IMR-90 (cell line): ENCODE results near the gene CRTAC1. TPM values are rescaled to one million over a fixed set of nuclear protein-coding genes. Genes with fewer than 3 reads are reported as not detected.

ENCODE experiments used
- ATAC-seq: fragments of 200-7000 bp; cut with Tn5 transposase; 2 replicates; pipeline ENCODE4 v1.9.1; 2020; ENCODE audit warnings: low read depth, mild to moderate bottlenecking, moderate library complexity
- BruUV-seq: library from RNA; stranded (reverse); fragments of 400-500 nt; replicated peaks from 2 replicates; lab custom pipeline; 2021; lab: Mats Ljungman, UMichigan
- CTCF ChIA-PET: fragments of 300-600 bp; formaldehyde crosslinking; extraction: SDS; loops from one replicate; lab custom pipeline; 2021; ENCODE audit warnings: antibody characterized with exemption; lab: Yijun Ruan, JAX
- POLR2A ChIA-PET: fragments of 300-600 bp; sonication (Branson Sonifier 250); formaldehyde crosslinking; loops from one replicate; lab custom pipeline; 2022; ENCODE audit warnings: antibody characterized with exemption; ENCODE audit not compliant: unreplicated experiment; lab: Charles Lee
- DNase-seq: peaks from one replicate; pipeline ENCODE4 v3.0.0; 2013
- H2AFZ ChIP-seq: replicated peaks from 2 replicates; pipeline ENCODE3; 2013; ENCODE audit warnings: low read length, mild to moderate bottlenecking; ENCODE audit not compliant: poor library complexity
- H2AK5ac ChIP-seq: 2 replicates; pipeline ENCODE4 v1.6.1; 2013; ENCODE audit warnings: low read depth, low read length, inconsistent platforms
- H2AK9ac ChIP-seq: replicated peaks from 2 replicates; pipeline ENCODE3; 2013; ENCODE audit warnings: mild to moderate bottlenecking, low read depth, low read length, moderate library complexity; ENCODE audit not compliant: poor library complexity
- H2BK120ac ChIP-seq: 2 replicates; pipeline ENCODE4 v1.6.1; 2013; ENCODE audit warnings: low read depth, low read length, inconsistent platforms
- H2BK15ac ChIP-seq: 3 replicates; pipeline ENCODE4 v1.6.1; 2013; ENCODE audit warnings: low read depth, low read length, inconsistent platforms
- H2BK20ac ChIP-seq: 2 replicates; pipeline ENCODE4 v1.6.1; 2013; ENCODE audit warnings: low read depth, mild to moderate bottlenecking, inconsistent platforms, low read length, moderate library complexity
- H2BK5ac ChIP-seq: 2 replicates; pipeline ENCODE4 v1.6.1; 2013; ENCODE audit warnings: mild to moderate bottlenecking, low read depth, low read length, inconsistent platforms; ENCODE audit not compliant: poor library complexity, severe bottlenecking
- H3K14ac ChIP-seq: replicated peaks from 2 replicates; pipeline ENCODE4 v1.6.1; 2013; ENCODE audit warnings: low read depth, low read length, inconsistent platforms
- H3K18ac ChIP-seq: 2 replicates; pipeline ENCODE4 v1.6.1; 2013; ENCODE audit warnings: low read depth, low read length, control low read depth
- H3K23ac ChIP-seq: 2 replicates; pipeline ENCODE4 v1.6.1; 2013; ENCODE audit warnings: low read depth, low read length, inconsistent platforms
- H3K27ac ChIP-seq: 2 replicates; pipeline ENCODE4 v1.5.1; 2013; ENCODE audit warnings: mild to moderate bottlenecking, control low read depth, low read length; ENCODE audit not compliant: insufficient read depth
- H3K27me3 ChIP-seq: 2 replicates; pipeline ENCODE4 v1.6.1; 2013; ENCODE audit warnings: low read length; ENCODE audit not compliant: control insufficient read depth, insufficient read depth
- H3K36me3 ChIP-seq: 2 replicates; pipeline ENCODE4 v1.6.1; 2013; ENCODE audit warnings: low read length, mixed read lengths; ENCODE audit not compliant: control insufficient read depth, insufficient read depth
- H3K4ac ChIP-seq: 2 replicates; pipeline ENCODE4 v1.6.1; 2013; ENCODE audit warnings: low read depth, low read length, inconsistent platforms
- H3K4me1 ChIP-seq: 2 replicates; pipeline ENCODE4 v1.6.1; 2013; ENCODE audit warnings: low read length, mixed read lengths; ENCODE audit not compliant: control insufficient read depth, insufficient read depth
- H3K4me2 ChIP-seq: 2 replicates; pipeline ENCODE4 v1.6.1; 2013; ENCODE audit warnings: low read depth, mild to moderate bottlenecking, control low read depth, low read length, moderate library complexity
- H3K4me3 ChIP-seq: 2 replicates; pipeline ENCODE4 v1.5.1; 2013; ENCODE audit warnings: low read depth, mild to moderate bottlenecking, control low read depth, low read length, moderate library complexity; ENCODE audit not compliant: insufficient read depth
- H3K56ac ChIP-seq: 2 replicates; pipeline ENCODE4 v1.6.1; 2013; ENCODE audit warnings: low read length, inconsistent platforms; ENCODE audit not compliant: insufficient read depth; ENCODE audit errors: extremely low read depth
- H3K79me1 ChIP-seq, 2 experiments: 2 replicates each; pipeline ENCODE4 v1.6.1; 2013; ENCODE audit warnings: low read length in 2 of 2, inconsistent platforms in 1 of 2, low read depth in 1 of 2
- H3K9ac ChIP-seq: 2 replicates; pipeline ENCODE4 v1.6.1; 2013; ENCODE audit warnings: low read depth, low read length, control low read depth
- H3K9me1 ChIP-seq: 2 replicates; pipeline ENCODE4 v1.6.1; 2013; ENCODE audit warnings: low read length, inconsistent platforms; ENCODE audit not compliant: insufficient read depth
- H3K9me3 ChIP-seq: 2 replicates; pipeline ENCODE4 v1.6.1; 2013; ENCODE audit warnings: low read length; ENCODE audit not compliant: control insufficient read depth, insufficient read depth
- H4K20me1 ChIP-seq: 2 replicates; pipeline ENCODE4 v1.6.1; 2013; ENCODE audit warnings: low read length, inconsistent platforms; ENCODE audit not compliant: insufficient read depth
- H4K5ac ChIP-seq: 2 replicates; pipeline ENCODE4 v1.6.1; 2013; ENCODE audit warnings: mild to moderate bottlenecking, low read depth, low read length, control low read depth
- H4K8ac ChIP-seq, 2 experiments: 2 replicates each; pipeline ENCODE4 v1.6.1; 2013; ENCODE audit warnings: low read depth in 2 of 2, low read length in 2 of 2, control low read depth in 1 of 2, inconsistent platforms in 1 of 2
- H4K91ac ChIP-seq: 2 replicates; pipeline ENCODE4 v1.6.1; 2013; ENCODE audit warnings: low read depth, low read length, inconsistent platforms; ENCODE audit not compliant: insufficient read depth
- BHLHE40 ChIP-seq: fragments of 150-350 bp; IDR thresholded peaks from 2 replicates; pipeline ENCODE4 v1.6.1; 2016; ENCODE audit warnings: mild to moderate bottlenecking, low read depth, low read length
- CEBPB ChIP-seq: IDR thresholded peaks from 2 replicates; pipeline ENCODE4 v1.6.1; 2012; ENCODE audit warnings: low read depth, low read length, improper control_type of control experiment
- CHD1 ChIP-seq: IDR thresholded peaks from 2 replicates; pipeline ENCODE4 v1.6.1; 2012; ENCODE audit warnings: low read depth, low read length, improper control_type of control experiment
- FOS ChIP-seq: fragments of 150-350 bp; IDR thresholded peaks from 2 replicates; pipeline ENCODE4 v1.6.1; 2016; ENCODE audit warnings: low read depth, low read length
- MAFK ChIP-seq: IDR thresholded peaks from 2 replicates; pipeline ENCODE4 v1.6.1; 2012; ENCODE audit warnings: low read depth, low read length, improper control_type of control experiment
- MAZ ChIP-seq: IDR thresholded peaks from 2 replicates; pipeline ENCODE4 v1.6.1; 2012; ENCODE audit warnings: low read depth, mild to moderate bottlenecking, low read length, improper control_type of control experiment, moderate library complexity, borderline replicate concordance
- MXI1 ChIP-seq: IDR thresholded peaks from 2 replicates; pipeline ENCODE4 v1.6.1; 2012; ENCODE audit warnings: low read depth, mild to moderate bottlenecking, low read length, moderate library complexity, borderline replicate concordance
- NFE2L2 ChIP-seq: fragments of 150-350 bp; IDR thresholded peaks from 2 replicates; pipeline ENCODE4 v1.6.1; 2016; ENCODE audit warnings: low read depth, mild to moderate bottlenecking, low read length
- POLR2A ChIP-seq: IDR thresholded peaks from 2 replicates; pipeline ENCODE4 v1.6.1; 2012; ENCODE audit warnings: mild to moderate bottlenecking, low read depth, low read length
- RAD21 ChIP-seq: IDR thresholded peaks from 2 replicates; pipeline ENCODE4 v1.6.1; 2012; ENCODE audit warnings: low read length, improper control_type of control experiment
- RCOR1 ChIP-seq: IDR thresholded peaks from 2 replicates; pipeline ENCODE4 v1.6.1; 2012; ENCODE audit warnings: mild to moderate bottlenecking, low read length, improper control_type of control experiment; ENCODE audit not compliant: insufficient replicate concordance
- RFX5 ChIP-seq: IDR thresholded peaks from 2 replicates; pipeline ENCODE4 v1.8.0; 2012; ENCODE audit warnings: low read depth, mild to moderate bottlenecking, low read length, moderate library complexity
- SMC3 ChIP-seq: fragments of 150-350 bp; IDR thresholded peaks from 2 replicates; pipeline ENCODE4 v1.6.1; 2016; ENCODE audit warnings: low read depth, mild to moderate bottlenecking, antibody characterized with exemption, low read length, moderate library complexity
- WGBS, 2 experiments: methylation state at CpG; one replicate each; pipeline versions ENCODE4 v1.1.5 to v1.1.7; 2013; ENCODE audit warnings: missing lambda C conversion rate in 2 of 2; ENCODE audit not compliant: insufficient read length in 1 of 2; ENCODE audit errors: extremely low coverage in 2 of 2; 5-methylcytosine and 5-hydroxymethylcytosine counted together
- dilution Hi-C: fragments of 300-500 bp; cut with HindIII; formaldehyde crosslinking; loops from one replicate; pipeline ENCODE4 v1.14.3; 2018; ENCODE audit warnings: low sequenced_read_pairs; ENCODE audit not compliant: unreplicated experiment
- in situ Hi-C: fragments of 300-500 bp; cut with MboI; formaldehyde crosslinking; loops from 3 replicates; pipeline ENCODE4 v1.14.3; 2019; ENCODE audit warnings: low sequenced_read_pairs, inconsistent platforms, mixed read lengths
- intact Hi-C: fragments of 100-400 bp; cut with micrococcal nuclease; formaldehyde crosslinking; loops from 2 replicates; pipeline ENCODE4 v1.10.0; 2022
- polyA plus RNA-seq, 3 experiments: library from polyadenylated mRNA; depleted of rRNA; stranded (reverse); fragments of >200 nt; gene quantifications; 2 replicates each; pipeline ENCODE4 v1.2.3, GENCODE V29; 2012; ENCODE audit warnings: low replicate concordance in 1 of 3
- total RNA-seq: library from RNA; depleted of rRNA; stranded (reverse); fragments of >200 nt; gene quantifications from 2 replicates; pipeline ENCODE4 v1.2.3, GENCODE V29; 2012
- TF ChIP-seq, protein P1 (sequence below): conservative IDR thresholded peaks from 2 replicates; pipeline ENCODE4 v1.5.1; 2012; ENCODE audit warnings: mild to moderate bottlenecking, low read depth, low read length, improper control_type of control experiment
- TF ChIP-seq, protein P2 (sequence below): fragments of 150-350 bp; IDR thresholded peaks from 2 replicates; pipeline ENCODE4 v1.6.1; 2016; ENCODE audit warnings: low read depth, mild to moderate bottlenecking, low read length, moderate library complexity, borderline replicate concordance
- TF ChIP-seq, protein P3 (sequence below): fragments of 150-350 bp; IDR thresholded peaks from 2 replicates; pipeline ENCODE4 v1.6.1; 2017; ENCODE audit warnings: mild to moderate bottlenecking, antibody characterized with exemption, low read length, low read depth

Gene CRTAC1
- total and polyA plus RNA-seq, 2 of the 4 experiments (the other 2 are of a cell fraction): not detected

- Histone ChIP-seq H3K9ac (no peak overlapping the region), H3K27ac (no peak overlapping the region), H3K14ac (no peak overlapping the region), H2BK5ac (no peak overlapping the region), H2BK120ac (no peak overlapping the region), H2AK5ac (no peak overlapping the region), H4K5ac (no peak overlapping the region), H4K20me1 (no peaks in the 10 kb centered on the region), H3K23ac (no peak overlapping the region), H4K8ac (no peak overlapping the region), H3K27me3 (no peaks in the 10 kb centered on the region; the same call in 1 of the 2 replicates), H3K9me1 (no peaks in the 10 kb centered on the region), H3K4me2 (no peak overlapping the region), H3K56ac (no peak overlapping the region), H3K4me3 (no peak overlapping the region), H3K18ac (no peak overlapping the region), H4K91ac (no peak overlapping the region), H3K9me3 (no peaks in the 10 kb centered on the region), H3K36me3 (no peaks in the 10 kb centered on the region), H3K4me1 (no peaks in the 10 kb centered on the region), H2AFZ (no peak overlapping the region), H2BK15ac (no peak overlapping the region), H2AK9ac (no peak overlapping the region), H3K79me1 (no peaks in the 10 kb centered on the region), H3K4ac (no peak overlapping the region), H2BK20ac (no peak overlapping the region)
- intact Hi-C loops (no loop called here), in situ Hi-C loops (no loop called here), dilution Hi-C loops (no loop called here)
- ATAC-seq (no peak), DNase-seq (no peak)
- TF ChIP-seq FOS: no peak
- no peak for TF ChIP-seq NFE2L2
- TF ChIP-seq RCOR1: no peak
- TF ChIP-seq POLR2A: no peak
- TF ChIP-seq, protein P1, sequence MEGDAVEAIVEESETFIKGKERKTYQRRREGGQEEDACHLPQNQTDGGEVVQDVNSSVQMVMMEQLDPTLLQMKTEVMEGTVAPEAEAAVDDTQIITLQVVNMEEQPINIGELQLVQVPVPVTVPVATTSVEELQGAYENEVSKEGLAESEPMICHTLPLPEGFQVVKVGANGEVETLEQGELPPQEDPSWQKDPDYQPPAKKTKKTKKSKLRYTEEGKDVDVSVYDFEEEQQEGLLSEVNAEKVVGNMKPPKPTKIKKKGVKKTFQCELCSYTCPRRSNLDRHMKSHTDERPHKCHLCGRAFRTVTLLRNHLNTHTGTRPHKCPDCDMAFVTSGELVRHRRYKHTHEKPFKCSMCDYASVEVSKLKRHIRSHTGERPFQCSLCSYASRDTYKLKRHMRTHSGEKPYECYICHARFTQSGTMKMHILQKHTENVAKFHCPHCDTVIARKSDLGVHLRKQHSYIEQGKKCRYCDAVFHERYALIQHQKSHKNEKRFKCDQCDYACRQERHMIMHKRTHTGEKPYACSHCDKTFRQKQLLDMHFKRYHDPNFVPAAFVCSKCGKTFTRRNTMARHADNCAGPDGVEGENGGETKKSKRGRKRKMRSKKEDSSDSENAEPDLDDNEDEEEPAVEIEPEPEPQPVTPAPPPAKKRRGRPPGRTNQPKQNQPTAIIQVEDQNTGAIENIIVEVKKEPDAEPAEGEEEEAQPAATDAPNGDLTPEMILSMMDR: no peak
- no peak for TF ChIP-seq CHD1
- no peak for TF ChIP-seq MAFK
- no peak for TF ChIP-seq BHLHE40
- no peak for TF ChIP-seq RAD21
- TF ChIP-seq, protein P2, sequence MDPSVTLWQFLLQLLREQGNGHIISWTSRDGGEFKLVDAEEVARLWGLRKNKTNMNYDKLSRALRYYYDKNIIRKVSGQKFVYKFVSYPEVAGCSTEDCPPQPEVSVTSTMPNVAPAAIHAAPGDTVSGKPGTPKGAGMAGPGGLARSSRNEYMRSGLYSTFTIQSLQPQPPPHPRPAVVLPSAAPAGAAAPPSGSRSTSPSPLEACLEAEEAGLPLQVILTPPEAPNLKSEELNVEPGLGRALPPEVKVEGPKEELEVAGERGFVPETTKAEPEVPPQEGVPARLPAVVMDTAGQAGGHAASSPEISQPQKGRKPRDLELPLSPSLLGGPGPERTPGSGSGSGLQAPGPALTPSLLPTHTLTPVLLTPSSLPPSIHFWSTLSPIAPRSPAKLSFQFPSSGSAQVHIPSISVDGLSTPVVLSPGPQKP: no peak
- no peak for TF ChIP-seq MAZ
- TF ChIP-seq, protein P3, sequence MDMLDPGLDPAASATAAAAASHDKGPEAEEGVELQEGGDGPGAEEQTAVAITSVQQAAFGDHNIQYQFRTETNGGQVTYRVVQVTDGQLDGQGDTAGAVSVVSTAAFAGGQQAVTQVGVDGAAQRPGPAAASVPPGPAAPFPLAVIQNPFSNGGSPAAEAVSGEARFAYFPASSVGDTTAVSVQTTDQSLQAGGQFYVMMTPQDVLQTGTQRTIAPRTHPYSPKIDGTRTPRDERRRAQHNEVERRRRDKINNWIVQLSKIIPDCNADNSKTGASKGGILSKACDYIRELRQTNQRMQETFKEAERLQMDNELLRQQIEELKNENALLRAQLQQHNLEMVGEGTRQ: no peak
- no peak for TF ChIP-seq CEBPB
- TF ChIP-seq MXI1: no peak
- no peak for TF ChIP-seq RFX5
- no peak for TF ChIP-seq SMC3
- WGBS, 2 experiments: no CpG with 5 or more reads among the region's 4 CpGs
- BruUV-seq: no TSS peak
- POLR2A ChIA-PET: no interaction called here
- CTCF ChIA-PET: no interaction called here
Measured at GRCh38 chr10:97960269-97961056, 70.0 kb downstream of the CRTAC1 start.
